GM23338 (cell line): ENCODE measurements around the gene SYCP2. TPM values are rescaled to one million over a fixed set of nuclear protein-coding genes. Genes with fewer than 3 reads are reported as not detected.

Experiments used
- ATAC-seq: fragments of 200-7000 bp; cut with Tn5 transposase; 3 replicates; pipeline ENCODE4 v1.9.1; 2020
- DNase-seq: peaks from one replicate; pipeline ENCODE4 v3.0.0-alpha.2; 2015; ENCODE audit warnings: low spot score
- H2AFZ ChIP-seq: fragments of 200-600 bp; sonication (generic); 2 replicates; pipeline ENCODE4 v1.8.0; 2016; ENCODE audit warnings: antibody characterized with exemption, mild to moderate bottlenecking, moderate library complexity
- H3F3A ChIP-seq: fragments of 200-600 bp; sonication (generic); replicated peaks from 2 replicates; pipeline ENCODE4 v1.8.0; 2017; ENCODE audit warnings: antibody characterized with exemption, mixed run types, low read depth
- H3K27ac ChIP-seq: fragments of 200-600 bp; sonication (generic); 2 replicates; pipeline ENCODE4 v1.6.1; 2016; ENCODE audit warnings: low read depth
- H3K27me3 ChIP-seq: fragments of 200-600 bp; sonication (generic); 2 replicates; pipeline ENCODE4 v1.8.0; 2016; ENCODE audit warnings: mild to moderate bottlenecking, mixed run types, moderate library complexity; ENCODE audit not compliant: insufficient read depth
- H3K36me3 ChIP-seq: fragments of 200-600 bp; sonication (generic); 2 replicates; pipeline ENCODE4 v1.8.0; 2016; ENCODE audit warnings: mild to moderate bottlenecking; ENCODE audit not compliant: insufficient read depth
- H3K4me1 ChIP-seq: fragments of 200-600 bp; sonication (generic); 2 replicates; pipeline ENCODE4 v1.8.0; 2016; ENCODE audit warnings: mild to moderate bottlenecking, moderate library complexity; ENCODE audit not compliant: insufficient read depth
- H3K4me2 ChIP-seq: fragments of 200-600 bp; sonication (generic); 2 replicates; pipeline ENCODE4 v1.7.1; 2017; ENCODE audit warnings: mixed run types
- H3K4me3 ChIP-seq: fragments of 200-600 bp; sonication (generic); 2 replicates; pipeline ENCODE4 v1.6.1; 2016; ENCODE audit warnings: mixed run types
- H3K79me2 ChIP-seq: fragments of 200-600 bp; sonication (generic); replicated peaks from 2 replicates; pipeline ENCODE4 v1.8.0; 2017; ENCODE audit warnings: mild to moderate bottlenecking; ENCODE audit not compliant: insufficient read depth
- H3K9me2 ChIP-seq: fragments of 200-600 bp; sonication (generic); 2 replicates; pipeline ENCODE4 v1.8.0; 2017; ENCODE audit not compliant: insufficient read depth
- H4K20me1 ChIP-seq: fragments of 200-600 bp; sonication (generic); replicated peaks from 2 replicates; pipeline ENCODE4 v1.8.0; 2017; ENCODE audit warnings: mild to moderate bottlenecking; ENCODE audit not compliant: insufficient read depth
- H3K27ac Mint-ChIP-seq: 2 replicates; pipeline ENCODE4 v1.8.0; 2020; ENCODE audit warnings: inconsistent platforms, mild to moderate bottlenecking, moderate library complexity, mixed read lengths
- H3K27me3 Mint-ChIP-seq: 3 replicates; pipeline ENCODE4 v1.8.0; 2022; ENCODE audit warnings: low read depth, mild to moderate bottlenecking, moderate library complexity, mixed read lengths, inconsistent platforms; ENCODE audit not compliant: insufficient read depth, poor library complexity
- H3K36me3 Mint-ChIP-seq: 3 replicates; pipeline ENCODE4 v1.8.0; 2021; ENCODE audit warnings: low read depth, mild to moderate bottlenecking, inconsistent platforms, moderate library complexity, mixed read lengths
- H3K4me1 Mint-ChIP-seq: 3 replicates; pipeline ENCODE4 v1.8.0; 2020; ENCODE audit warnings: mild to moderate bottlenecking, inconsistent platforms, mixed read lengths
- H3K4me3 Mint-ChIP-seq: 3 replicates; pipeline ENCODE4 v1.8.0; 2021; ENCODE audit warnings: moderate library complexity, mild to moderate bottlenecking, inconsistent platforms, mixed read lengths
- H3K9me3 Mint-ChIP-seq: 3 replicates; pipeline ENCODE4 v1.8.0; 2020; ENCODE audit warnings: moderate library complexity, mild to moderate bottlenecking, inconsistent platforms, mixed read lengths
- CREB1 ChIP-seq: fragments of 250-450 bp; sonication (Bioruptor Pico); IDR thresholded peaks from 2 replicates; pipeline ENCODE4 v1.5.0; 2020; ENCODE audit warnings: low read depth, mild to moderate bottlenecking, moderate library complexity
- ETS1 ChIP-seq: IDR thresholded peaks from 2 replicates; pipeline ENCODE4 v1.6.1; 2016; ENCODE audit warnings: antibody characterized with exemption
- EZH2 ChIP-seq: fragments of 200-600 bp; sonication (generic); IDR thresholded peaks from one replicate; pipeline ENCODE4 v1.8.0; 2017; ENCODE audit warnings: antibody characterized with exemption, mild to moderate bottlenecking, low read depth; ENCODE audit not compliant: unreplicated experiment
- EZH2phosphoT487 ChIP-seq: fragments of 200-600 bp; sonication (generic); IDR thresholded peaks from one replicate; pipeline ENCODE4 v1.8.1; 2018; ENCODE audit warnings: antibody characterized with exemption; ENCODE audit not compliant: unreplicated experiment
- JUNB ChIP-seq: IDR thresholded peaks from one replicate; pipeline ENCODE4 v1.6.1; 2016; ENCODE audit warnings: antibody characterized with exemption; ENCODE audit not compliant: unreplicated experiment
- NANOG ChIP-seq: IDR thresholded peaks from 2 replicates; pipeline ENCODE4 v1.6.1; 2016; ENCODE audit warnings: antibody characterized with exemption, borderline replicate concordance
- POLR2AphosphoS5 ChIP-seq: IDR thresholded peaks from 2 replicates; pipeline ENCODE4 v1.6.1; 2016; ENCODE audit warnings: antibody characterized with exemption, low read depth
- REST ChIP-seq: IDR thresholded peaks from one replicate; pipeline ENCODE4 v1.6.1; 2018; ENCODE audit warnings: antibody characterized with exemption; ENCODE audit not compliant: unreplicated experiment
- STAT1 ChIP-seq: IDR thresholded peaks from one replicate; pipeline ENCODE4 v1.6.1; 2016; ENCODE audit warnings: antibody characterized with exemption; ENCODE audit not compliant: unreplicated experiment
- ZNF114 ChIP-seq: fragments of 250-450 bp; sonication (Bioruptor Pico); IDR thresholded peaks from 2 replicates; pipeline ENCODE4 v1.5.0; 2020; ENCODE audit warnings: mild to moderate bottlenecking, moderate library complexity
- ZNF331 ChIP-seq: fragments of 250-450 bp; sonication (Bioruptor Pico); IDR thresholded peaks from 2 replicates; pipeline ENCODE4 v1.5.0; 2020; ENCODE audit warnings: low read depth, mild to moderate bottlenecking, moderate library complexity
- polyA plus RNA-seq: library from polyadenylated mRNA; unstranded; fragments of >200 nt; fragmentation: Nextera tagmentation; extraction: Ambion mirVana; gene quantifications from 2 replicates; pipeline ENCODE4 v1.2.1, GENCODE V29; 2016
- total RNA-seq: library from RNA; depleted of rRNA; stranded (reverse); fragments of >200 nt; shearing (Covaris generic); gene quantifications from 2 replicates; pipeline ENCODE4 v1.2.3, GENCODE V29; 2014
- TF ChIP-seq, protein P1 (sequence below): fragments of 250-450 bp; sonication (Bioruptor Pico); IDR thresholded peaks from 2 replicates; pipeline ENCODE4 v1.5.0; 2020; ENCODE audit warnings: mild to moderate bottlenecking, moderate library complexity
- TF ChIP-seq, protein P2 (sequence below), 2 experiments: fragments of 200-600 bp in 1 of 2; sonication (generic) in 1 of 2; conservative IDR thresholded peaks; 2 replicates each; pipeline versions ENCODE4 v1.5.1 to v1.6.1; 2016 to 2017; ENCODE audit warnings: antibody characterized with exemption in 2 of 2, low read depth in 2 of 2, mild to moderate bottlenecking in 2 of 2, moderate library complexity in 1 of 2

Gene SYCP2
- total and polyA plus RNA-seq, 2 experiments from 2014 or later = 0.50 to 2.1 TPM

GRCh38 chr20:59823491-59824259 is 109.8 kb downstream of the SYCP2 start:
- no peak overlapping the region for H3K4me3 Mint-ChIP-seq
- H3K79me2 ChIP-seq = no peaks in the 10 kb centered on the region
- H3K36me3 ChIP-seq = no peaks in the 10 kb centered on the region
- peaks cover 16% of the 10 kb centered on the region for H3K4me1 Mint-ChIP-seq
- no peaks in the 10 kb centered on the region for H3K9me2 ChIP-seq
- no peak overlapping the region for H2AFZ ChIP-seq
- TF ChIP-seq ZNF114 (CRISPR knock-in tag) (no peak), STAT1 (no peak), NANOG (no peak), EZH2phosphoT487 (no peak), CREB1 (CRISPR knock-in tag) (no peak), REST (no peak), ETS1 (no peak), JUNB (no peak), EZH2 (no peak), POLR2AphosphoS5 (no peak), ZNF331 (CRISPR knock-in tag) (no peak)
- TF ChIP-seq, protein P1, sequence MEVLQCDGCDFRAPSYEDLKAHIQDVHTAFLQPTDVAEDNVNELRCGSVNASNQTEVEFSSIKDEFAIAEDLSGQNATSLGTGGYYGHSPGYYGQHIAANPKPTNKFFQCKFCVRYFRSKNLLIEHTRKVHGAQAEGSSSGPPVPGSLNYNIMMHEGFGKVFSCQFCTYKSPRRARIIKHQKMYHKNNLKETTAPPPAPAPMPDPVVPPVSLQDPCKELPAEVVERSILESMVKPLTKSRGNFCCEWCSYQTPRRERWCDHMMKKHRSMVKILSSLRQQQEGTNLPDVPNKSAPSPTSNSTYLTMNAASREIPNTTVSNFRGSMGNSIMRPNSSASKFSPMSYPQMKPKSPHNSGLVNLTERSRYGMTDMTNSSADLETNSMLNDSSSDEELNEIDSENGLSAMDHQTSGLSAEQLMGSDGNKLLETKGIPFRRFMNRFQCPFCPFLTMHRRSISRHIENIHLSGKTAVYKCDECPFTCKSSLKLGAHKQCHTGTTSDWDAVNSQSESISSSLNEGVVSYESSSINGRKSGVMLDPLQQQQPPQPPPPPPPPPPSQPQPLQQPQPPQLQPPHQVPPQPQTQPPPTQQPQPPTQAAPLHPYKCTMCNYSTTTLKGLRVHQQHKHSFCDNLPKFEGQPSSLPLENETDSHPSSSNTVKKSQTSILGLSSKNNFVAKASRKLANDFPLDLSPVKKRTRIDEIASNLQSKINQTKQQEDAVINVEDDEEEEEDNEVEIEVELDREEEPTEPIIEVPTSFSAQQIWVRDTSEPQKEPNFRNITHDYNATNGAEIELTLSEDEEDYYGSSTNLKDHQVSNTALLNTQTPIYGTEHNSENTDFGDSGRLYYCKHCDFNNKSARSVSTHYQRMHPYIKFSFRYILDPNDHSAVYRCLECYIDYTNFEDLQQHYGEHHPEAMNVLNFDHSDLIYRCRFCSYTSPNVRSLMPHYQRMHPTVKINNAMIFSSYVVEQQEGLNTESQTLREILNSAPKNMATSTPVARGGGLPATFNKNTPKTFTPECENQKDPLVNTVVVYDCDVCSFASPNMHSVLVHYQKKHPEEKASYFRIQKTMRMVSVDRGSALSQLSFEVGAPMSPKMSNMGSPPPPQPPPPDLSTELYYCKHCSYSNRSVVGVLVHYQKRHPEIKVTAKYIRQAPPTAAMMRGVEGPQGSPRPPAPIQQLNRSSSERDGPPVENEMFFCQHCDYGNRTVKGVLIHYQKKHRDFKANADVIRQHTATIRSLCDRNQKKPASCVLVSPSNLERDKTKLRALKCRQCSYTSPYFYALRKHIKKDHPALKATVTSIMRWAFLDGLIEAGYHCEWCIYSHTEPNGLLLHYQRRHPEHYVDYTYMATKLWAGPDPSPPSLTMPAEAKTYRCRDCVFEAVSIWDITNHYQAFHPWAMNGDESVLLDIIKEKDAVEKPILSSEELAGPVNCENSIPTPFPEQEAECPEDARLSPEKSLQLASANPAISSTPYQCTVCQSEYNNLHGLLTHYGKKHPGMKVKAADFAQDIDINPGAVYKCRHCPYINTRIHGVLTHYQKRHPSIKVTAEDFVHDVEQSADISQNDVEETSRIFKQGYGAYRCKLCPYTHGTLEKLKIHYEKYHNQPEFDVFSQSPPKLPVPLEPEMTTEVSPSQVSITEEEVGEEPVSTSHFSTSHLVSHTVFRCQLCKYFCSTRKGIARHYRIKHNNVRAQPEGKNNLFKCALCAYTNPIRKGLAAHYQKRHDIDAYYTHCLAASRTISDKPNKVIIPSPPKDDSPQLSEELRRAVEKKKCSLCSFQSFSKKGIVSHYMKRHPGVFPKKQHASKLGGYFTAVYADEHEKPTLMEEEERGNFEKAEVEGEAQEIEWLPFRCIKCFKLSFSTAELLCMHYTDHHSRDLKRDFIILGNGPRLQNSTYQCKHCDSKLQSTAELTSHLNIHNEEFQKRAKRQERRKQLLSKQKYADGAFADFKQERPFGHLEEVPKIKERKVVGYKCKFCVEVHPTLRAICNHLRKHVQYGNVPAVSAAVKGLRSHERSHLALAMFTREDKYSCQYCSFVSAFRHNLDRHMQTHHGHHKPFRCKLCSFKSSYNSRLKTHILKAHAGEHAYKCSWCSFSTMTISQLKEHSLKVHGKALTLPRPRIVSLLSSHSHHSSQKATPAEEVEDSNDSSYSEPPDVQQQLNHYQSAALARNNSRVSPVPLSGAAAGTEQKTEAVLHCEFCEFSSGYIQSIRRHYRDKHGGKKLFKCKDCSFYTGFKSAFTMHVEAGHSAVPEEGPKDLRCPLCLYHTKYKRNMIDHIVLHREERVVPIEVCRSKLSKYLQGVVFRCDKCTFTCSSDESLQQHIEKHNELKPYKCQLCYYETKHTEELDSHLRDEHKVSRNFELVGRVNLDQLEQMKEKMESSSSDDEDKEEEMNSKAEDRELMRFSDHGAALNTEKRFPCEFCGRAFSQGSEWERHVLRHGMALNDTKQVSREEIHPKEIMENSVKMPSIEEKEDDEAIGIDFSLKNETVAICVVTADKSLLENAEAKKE (CRISPR knock-in tag) = no peak
- TF ChIP-seq, protein P2, sequence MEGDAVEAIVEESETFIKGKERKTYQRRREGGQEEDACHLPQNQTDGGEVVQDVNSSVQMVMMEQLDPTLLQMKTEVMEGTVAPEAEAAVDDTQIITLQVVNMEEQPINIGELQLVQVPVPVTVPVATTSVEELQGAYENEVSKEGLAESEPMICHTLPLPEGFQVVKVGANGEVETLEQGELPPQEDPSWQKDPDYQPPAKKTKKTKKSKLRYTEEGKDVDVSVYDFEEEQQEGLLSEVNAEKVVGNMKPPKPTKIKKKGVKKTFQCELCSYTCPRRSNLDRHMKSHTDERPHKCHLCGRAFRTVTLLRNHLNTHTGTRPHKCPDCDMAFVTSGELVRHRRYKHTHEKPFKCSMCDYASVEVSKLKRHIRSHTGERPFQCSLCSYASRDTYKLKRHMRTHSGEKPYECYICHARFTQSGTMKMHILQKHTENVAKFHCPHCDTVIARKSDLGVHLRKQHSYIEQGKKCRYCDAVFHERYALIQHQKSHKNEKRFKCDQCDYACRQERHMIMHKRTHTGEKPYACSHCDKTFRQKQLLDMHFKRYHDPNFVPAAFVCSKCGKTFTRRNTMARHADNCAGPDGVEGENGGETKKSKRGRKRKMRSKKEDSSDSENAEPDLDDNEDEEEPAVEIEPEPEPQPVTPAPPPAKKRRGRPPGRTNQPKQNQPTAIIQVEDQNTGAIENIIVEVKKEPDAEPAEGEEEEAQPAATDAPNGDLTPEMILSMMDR (conservative IDR thresholded peaks at IDR 0.05; ENCODE audit: low read depth in 2 of 2) = no peak
- H3K4me1 ChIP-seq = no peaks in the 10 kb centered on the region
- no peaks in the 10 kb centered on the region for H4K20me1 ChIP-seq
- ATAC-seq (no peak), DNase-seq (no peak)
- H3K4me3 ChIP-seq = no peak overlapping the region
- no peak overlapping the region for H3K27ac Mint-ChIP-seq
- H3K27me3 Mint-ChIP-seq = peaks cover 21% of the 10 kb centered on the region
- no peaks in the 10 kb centered on the region for H3K27me3 ChIP-seq
- H3K27ac ChIP-seq = no peak overlapping the region
- H3K9me3 Mint-ChIP-seq = no peaks in the 10 kb centered on the region; the same call in 2 of the 3 replicates
- no peaks in the 10 kb centered on the region for H3F3A ChIP-seq
- H3K4me2 ChIP-seq = no peak overlapping the region
- H3K36me3 Mint-ChIP-seq = no peaks in the 10 kb centered on the region
